Islet of Langerhans (tissue), 1 donor: ENCODE data around the gene RFTN1.

Experiments used
- FAIRE-seq: peaks from one replicate; lab custom pipeline; 2011; peaks lifted over from hg19 to GRCh38; lab: Jason Lieb, UNC

Gene RFTN1

DNA sequence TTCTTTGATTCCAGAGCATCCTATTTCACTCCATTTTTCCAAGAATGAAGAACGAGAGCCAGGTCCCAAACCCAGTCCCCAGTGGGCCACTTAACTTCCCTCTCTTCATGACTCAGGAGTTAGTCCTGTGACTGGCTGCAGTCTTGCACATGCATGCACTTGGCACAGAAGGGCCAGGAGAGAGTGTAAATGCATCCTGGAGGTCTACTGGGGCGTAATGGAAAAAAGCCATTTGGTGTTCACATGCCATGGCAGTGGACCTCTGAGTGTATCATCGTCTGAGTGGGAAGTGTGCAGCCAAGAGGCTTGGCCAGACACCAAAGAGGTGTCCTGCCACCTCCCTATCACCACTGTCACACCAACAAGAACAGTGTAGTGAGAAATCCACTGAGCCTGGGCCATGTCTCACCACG is 15.1 kb upstream of the RFTN1 start:
- FAIRE-seq, result no peak

DNA sequence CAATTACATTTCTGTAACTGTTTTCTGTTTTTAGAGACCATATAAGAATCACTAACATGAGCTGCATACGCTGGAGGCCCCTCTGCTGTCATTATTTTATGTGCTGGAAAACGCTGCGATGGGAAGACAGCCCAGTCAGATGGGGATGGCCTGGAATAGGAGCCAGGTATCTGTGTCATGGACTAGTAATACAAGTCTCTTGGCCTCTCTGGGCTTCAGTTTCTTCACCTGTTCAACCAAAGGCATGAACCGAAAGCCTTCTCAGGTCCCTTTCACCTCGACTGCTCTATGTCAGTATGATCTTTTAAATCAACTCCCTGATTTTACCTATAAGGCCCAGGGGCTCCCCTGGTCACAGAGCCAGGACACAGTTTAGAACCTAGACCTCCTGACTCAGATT is 14.6 kb upstream of the RFTN1 start:
- FAIRE-seq, result no peak

DNA sequence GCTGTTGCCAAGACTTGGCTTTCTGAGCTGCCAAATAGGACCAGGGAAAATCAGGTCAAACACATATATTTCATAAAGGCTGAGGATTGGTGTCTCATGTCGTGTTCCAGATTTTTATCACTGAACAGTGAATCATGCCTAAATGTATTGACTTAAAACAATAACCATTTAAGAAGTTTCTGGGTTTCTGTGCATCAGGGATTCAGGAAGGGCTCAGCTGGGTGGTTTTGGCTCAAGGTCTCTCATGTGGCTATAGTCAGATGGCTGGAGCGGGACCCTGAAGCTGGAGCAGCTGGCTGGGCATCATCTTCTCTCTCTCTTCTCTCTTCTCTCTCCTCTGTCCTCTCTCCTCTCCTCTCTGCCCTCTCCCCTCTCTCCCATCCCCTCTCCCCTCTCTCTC is 10.7 kb upstream of the RFTN1 start:
- no peak for FAIRE-seq

DNA sequence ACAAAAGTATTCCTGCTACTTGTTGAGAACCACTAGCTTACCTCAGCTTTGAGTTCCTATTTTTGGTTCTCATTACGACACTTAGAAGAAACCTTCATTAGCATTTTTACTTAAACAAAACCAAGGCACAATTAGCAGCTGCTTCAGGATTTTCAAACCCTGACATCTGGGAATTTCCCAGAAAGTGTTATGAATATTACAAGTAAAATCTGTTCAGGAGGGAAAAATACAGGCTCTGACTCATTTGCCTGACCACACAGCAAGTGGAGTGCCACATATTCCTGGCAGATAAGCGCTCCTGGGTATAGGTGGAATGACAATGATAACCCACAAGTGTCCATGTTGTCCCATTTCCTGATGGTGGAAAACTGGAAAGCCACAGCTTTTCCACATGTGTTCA is 10.3 kb upstream of the RFTN1 start:
- FAIRE-seq, result no peak

DNA sequence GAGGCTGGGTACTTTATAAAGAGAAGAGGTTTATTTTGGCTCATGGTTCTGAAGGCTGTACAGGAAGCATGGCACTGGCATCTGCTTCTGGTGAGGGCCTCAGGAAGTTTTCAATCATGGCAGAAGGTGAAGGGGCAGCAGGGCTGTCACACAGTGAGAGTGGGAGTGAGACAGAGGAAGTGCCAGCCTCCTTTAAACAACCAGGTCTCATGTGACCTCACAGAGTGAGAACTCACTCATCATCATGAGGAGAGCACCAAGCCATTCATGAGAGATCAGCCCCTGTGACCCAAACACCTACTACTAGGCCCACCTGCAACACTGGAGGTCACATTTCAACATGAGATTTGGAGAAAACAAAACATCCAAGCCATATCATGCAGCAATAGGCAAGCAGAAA is 9.3 kb upstream of the RFTN1 start:
- no peak for FAIRE-seq

DNA sequence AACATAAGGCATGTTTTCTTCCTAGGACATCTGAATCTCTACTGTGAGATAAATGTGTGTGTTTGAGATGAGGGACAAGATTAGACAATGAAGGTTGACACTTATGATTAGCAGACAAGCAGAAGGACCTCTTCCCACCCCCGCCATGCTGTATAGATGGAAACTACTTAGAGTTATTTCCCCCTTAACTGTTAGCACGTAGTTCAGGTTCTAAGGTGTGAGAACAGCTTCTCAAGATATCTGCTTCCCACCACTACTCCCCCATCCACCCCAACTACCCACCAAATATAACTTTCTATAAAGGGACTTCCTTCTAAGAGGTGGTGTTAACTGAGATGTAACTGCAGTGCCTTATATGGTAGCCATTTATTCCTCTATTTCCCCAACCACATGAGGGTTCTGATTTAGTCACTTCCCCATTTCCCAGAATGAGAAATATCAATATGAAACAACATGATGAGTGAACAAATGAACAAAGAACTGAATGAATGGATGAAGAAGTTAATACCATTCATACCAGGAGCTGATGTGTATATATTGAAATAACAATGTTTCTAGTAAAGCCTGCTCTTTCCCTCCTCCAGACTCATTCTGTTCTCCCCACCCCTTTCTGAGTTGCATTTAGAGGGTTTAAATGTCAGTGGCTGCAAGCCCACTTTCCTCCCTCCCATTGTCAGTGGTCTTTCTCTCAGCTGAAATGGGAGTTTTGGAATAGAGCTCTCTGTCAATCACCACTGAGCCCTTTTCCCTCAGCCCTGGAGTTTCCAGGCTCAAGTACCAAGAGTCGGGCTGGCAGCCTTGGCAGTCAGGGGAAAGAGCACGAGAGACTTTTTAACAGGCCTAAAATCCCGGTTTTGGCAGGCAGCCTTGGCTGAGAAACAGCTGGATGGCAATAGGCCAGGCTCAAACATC is 7.7 kb upstream of the RFTN1 start:
- no peak for FAIRE-seq

DNA sequence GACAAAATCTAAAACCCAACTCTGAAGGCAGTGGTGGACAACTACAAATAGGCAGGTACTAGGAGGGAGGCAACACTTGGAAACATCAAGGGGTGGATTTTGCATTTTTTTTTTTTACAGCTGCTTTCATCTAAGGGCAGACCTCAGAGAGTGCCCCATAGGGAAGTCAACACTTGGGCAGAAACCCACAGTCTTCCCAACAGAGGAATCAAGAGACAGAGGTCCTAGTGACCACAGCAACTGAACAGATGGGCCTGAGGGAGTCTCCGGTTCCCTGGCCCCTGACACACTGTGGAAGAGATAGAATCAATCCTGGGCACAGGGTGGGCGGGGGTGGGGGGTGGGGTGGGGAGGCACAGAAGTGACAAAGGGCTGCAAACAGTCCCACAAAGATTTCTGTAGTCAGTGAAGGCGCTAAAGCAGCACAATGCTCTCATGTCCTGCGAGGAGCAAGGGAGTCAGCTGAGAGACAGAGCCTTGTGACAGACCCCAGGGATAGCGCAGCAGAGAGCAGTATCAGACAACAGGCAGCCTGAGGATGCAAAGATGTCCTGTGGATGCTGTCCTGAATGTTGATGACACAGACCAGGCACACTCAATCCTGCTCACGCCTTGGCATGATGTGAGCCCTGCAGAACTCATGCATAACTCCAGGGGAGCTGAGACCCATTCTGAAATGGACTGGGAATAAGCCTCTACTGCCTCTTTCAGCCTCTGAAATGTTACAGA is 6.9 kb upstream of the RFTN1 start:
- FAIRE-seq, result no peak

DNA sequence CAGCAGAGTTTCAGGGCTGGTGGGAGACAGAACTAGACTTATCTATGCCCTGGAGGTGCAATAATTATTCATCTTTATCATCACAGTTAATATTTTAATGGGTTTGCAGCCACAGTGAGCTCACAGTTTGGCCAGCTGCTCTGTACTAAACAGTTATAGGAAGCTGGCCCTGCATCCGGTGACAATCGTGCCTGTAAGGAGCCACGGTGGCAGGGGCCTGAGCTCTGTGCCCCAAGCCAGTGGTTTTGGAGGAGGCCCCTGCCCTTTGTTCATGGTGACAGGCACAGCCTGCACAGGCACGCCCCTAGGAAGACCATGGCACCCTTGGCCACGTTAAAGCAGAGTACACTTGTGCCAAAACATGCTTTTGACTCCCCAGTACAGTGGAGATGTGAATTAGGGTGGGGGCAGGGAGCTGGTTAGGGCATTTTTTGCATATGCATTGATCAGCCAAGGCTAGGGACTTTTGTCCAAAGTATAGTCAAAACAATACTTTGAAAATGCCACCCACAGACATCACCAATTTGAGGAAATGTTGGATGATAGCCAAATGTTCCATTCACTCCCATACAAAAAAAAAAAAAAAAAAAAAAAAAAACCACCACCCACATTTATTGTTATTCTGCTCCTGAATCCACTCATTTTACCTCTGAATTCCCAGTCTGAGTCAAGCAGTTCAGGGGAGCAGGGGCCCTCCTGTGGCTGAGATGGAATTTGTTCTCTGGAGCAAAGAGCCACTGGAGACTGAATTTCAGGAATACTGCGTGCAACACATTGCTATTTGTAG is 3.4 kb upstream of the RFTN1 start:
- FAIRE-seq, result no peak

DNA sequence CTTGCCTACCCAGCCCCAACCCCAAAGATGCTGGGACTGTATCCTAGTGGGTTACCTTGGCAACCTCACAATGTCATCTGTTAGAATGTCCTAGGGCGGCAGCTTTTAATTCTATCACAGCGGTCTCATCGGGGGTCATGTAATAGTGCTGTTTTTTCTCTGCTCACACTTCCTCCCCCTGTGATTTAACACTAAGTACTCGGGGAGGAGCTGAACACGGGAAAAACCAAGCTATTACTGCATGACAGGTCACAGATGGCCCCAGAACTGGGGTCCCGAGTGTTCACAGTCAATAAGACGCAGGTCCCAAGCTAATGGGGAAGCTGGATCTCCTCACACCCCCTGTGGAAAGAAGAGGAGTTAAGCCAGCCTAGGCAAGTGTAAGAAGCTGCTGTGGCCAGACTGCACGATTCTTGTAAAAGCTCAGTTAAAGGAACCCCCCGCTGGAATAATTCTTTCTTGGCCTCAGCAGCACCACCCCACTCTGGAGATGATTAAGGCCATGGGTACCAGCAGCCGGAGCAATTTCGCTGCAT is 2.5 kb upstream of the RFTN1 start:
- FAIRE-seq, result no peak

DNA sequence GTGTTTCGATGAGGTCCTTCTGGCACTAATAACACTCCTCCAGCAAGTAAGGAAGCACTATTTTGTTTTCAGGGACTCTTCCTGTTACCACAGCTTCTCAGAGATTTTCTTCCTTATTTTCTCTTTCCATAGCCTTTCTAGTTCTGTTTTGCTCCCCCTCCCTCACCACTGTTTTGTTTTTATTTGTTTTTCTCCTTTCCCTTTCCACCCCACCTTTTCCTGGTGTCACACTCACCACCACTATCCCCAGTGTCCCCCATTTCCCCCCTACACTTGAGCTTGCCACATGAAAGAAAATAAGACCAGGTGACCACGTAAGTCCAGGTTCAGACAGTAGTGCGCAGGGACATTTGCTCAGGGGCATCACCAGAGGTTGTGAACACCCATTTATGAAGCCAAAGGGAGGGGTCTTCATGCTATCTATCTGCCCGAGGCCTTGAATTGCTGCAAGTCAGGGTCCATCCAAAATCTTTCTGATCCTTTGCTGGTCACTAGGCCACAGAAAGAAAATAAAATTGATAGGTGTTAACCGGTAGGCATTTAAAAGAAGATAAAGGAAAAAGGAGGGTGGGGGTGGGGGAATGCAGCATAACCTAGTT is 1.4 kb upstream of the RFTN1 start:
- FAIRE-seq, result no peak

DNA sequence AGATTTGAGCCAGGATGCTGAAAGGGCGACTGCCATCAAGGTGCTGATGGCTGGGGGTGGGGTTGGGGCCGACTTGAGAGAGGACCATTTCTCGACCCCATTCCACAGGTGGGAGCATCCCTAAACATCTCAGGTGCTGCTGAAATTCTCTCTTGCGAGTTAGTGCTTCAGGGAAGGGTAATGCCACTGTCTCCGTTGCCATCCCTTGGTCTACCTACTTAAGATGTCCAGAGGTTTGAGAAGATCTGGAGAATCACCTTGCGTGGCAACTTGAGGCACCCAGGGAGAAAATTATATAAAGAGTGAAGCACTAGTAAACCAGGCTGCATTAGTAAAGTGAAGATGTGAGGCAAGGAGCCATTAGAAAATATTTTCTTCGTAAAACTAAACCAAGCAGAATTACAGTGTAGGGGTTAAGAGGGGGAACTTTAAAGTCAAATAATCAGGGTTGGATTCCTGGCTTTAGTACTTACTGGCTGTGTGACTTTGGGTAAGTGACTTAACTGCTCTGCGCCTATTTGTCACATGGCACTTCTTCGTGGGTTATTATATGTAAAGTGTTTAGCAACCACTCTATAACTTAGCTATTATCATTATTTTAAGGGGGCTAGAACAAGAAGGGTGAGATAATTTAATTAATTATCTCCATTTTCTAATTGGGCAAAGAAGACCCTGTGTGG is 662 bp upstream of the RFTN1 start:
- FAIRE-seq, result no peak

DNA sequence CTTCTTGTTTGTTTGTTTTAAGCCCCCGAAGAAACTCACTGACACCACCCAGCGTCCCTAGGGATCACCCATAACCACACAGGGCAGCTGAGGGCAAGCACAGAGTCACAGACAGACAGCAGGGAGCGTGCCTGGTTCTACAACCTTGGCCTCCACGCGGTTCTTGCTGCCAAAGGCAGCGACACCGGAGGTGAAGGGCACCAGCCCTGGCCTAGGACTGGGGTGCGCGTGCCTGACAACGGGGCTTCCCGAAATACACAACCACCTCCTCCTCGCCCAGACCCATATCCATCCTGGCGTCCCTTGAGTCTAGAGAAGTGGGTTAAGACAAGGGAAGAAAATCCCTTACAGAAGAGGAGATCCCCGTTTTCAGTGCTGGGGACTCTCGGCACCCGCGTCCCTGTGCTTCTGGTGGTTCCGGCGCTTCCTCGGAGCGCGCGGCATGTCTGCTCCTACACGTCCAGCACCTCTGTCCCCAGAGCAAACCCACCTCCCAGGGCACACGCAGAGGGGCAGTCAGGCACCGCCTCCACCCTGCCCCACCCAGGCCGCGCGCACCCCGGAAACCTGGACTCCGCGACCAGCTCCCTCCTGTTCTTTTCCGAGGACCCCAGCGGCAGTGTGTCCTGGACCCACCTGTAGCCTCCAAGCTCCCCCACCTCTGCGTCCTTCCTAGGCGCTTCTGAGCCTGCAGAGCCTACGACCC is 911 bp downstream of the RFTN1 start:
- no peak for FAIRE-seq

DNA sequence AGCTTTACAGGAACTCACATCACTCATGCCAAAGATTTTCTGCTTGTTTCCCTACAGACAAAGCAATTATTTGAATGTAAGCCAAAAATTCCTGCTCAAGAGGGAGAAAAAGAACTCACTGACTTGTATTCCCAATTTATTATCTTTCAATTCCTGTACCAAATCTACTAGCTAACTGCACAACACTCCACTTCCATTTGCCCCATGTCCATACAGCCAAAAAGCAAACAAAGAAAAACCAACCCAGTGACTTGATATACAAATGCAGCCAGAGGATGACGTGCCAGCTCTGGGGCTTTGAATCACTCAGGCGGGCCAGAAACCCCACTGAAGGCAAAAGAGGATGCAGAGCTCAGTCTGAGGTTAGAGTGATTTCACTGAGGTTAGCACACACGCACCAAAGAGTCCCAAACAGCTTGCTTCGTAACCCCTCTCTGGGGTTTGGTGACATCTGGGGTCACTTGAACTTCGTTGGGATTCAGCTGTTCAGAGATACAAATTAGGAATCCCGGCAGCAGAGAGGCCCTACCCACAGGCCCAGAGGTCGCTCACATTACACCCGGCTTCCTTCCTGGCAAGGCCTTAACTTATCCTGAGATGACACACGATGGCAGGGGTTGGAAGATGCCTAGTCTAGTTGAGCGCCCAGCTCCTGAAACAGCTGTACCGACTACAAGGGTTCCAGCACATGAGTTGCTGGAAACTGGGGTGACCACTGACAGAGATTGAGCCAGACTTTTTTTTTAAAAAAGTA is 1.6 kb downstream of the RFTN1 start:
- no peak for FAIRE-seq

DNA sequence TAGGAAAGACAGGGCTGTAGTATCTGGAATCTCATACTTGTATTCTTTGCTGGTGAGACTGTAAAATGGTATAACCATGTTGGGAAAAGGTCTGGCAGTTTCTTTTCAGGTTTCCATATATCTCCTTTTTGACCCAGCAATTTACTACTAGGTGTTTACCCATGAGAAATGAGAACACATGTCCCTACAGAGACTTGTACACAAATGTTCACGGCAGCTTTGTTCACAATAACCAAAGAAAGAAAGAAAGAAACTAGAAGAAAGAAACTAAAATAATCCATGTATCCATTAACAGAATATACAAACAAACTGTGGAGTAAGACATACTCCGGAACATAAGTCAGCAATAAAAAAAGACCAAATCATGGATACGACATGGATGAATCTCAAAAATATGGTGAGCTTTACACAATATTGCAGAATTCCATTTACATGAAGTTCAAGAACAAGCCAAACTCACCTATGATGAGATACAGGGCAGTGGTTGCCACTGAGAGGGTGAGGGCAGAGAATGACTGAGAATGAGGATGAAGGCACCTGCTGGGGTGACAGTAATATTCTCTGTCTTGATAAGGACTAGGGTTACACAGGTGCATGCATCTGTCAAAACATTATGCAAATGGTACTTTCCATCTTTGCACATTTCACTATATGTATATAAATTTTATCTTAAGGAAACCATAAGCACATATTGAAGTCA is 2.7 kb downstream of the RFTN1 start:
- no peak for FAIRE-seq

DNA sequence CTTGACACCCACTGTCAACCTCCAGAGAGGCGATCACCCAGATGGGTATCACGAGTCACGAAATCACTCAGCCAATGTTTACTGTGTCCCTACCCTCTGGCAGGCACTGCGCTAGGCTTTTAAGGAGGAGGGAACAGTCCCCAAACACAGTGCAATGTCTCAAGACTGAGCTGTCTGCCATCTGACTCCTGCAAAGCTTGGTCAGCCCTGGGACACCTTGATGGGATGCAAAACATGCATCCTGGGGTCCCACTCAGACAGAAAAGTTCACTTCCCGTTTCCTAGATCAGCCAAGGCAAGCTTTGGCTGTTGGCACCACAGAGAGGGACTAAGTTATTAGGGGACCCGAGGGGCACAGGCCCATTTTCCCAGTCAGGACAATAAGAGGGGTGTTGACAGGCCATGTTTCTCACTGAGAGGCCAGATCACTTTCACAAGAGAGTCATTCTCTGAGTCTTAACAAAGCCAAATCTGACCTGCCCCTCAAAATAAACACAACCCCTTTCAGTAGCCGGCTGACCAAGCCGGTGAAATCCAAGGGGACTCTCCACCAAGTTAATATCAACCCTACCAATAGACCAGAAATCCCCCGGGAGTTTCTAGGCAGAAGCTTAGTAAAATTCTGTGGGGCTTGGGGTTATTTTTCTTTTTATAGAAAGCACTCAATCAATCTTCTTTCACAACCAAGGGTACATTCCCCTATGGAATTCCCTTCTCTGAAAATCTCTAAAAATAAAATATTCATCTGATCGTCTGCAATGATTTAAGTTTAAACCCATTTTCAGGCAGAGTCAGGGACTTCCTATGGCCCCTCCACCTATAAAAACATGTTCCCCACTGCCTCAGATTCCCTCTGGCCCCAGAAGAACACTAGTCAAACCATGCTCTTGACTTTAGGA is 3.5 kb downstream of the RFTN1 start:
- no peak for FAIRE-seq

DNA sequence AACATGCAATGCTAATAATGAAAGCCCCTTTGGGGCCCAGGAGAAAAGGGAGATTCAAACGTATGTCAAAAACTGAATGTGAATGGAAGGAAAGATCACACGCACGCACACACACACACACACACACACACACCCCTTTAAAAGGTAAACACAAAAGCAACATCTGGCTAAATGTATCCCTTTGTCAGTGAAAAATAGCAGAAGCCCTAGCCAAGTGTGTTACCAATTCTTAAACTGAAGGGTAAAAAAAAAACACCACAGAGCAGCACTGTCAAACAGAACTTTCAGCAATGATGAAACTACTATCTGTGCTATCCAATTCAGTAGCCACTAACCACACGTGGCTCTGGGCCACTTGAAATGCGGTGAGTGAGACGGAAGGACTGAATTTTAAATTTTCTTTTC is 4.9 kb downstream of the RFTN1 start:
- FAIRE-seq, result no peak

DNA sequence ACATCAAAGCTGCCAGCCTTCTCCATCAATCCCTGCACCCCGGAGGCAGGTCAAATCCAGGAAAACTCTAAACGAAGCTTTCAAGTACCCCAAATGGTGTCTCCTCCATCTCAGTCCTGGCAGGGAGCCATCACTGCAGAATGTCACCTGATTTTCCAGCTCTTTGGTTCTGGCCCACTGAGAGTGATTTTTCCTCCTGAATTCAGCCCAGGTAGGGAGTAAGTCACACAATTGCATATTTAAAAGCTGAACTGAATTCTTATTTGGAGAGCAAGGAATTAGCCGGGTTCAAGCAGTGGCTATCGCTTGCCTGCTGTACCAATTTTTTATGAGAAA is 5.3 kb downstream of the RFTN1 start:
- no peak for FAIRE-seq

DNA sequence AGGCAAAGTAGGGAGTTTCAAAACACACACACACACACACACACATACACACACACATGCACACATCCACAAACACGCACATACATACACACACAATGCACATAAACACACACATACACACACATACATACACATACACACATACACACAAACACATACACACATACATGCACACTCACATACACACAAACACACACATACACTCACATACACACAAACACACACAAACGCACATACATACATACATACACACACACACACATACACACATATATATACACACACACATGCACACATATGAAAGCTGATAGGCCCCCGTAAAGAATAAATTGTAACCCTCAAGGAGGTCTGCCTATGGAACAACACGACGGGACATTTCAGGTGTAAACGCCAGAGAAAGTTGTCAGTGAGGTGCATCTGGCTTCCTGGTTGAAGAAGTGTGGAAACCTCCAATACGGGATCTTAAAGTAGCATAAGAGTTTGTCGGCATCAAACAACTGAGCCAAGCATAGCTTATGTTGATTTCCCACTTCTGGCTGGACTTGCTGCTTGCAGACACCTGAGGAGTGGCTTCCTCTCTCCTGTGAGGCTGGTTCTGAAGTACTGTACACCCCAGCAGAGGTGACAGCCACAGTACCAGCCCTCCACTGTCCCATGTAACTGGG is 5.8 kb downstream of the RFTN1 start:
- FAIRE-seq, result no peak
